SK-N-SH treated with all-trans-retinoic acid at 6 μM for 48 hours (cell line): ENCODE results near the gene CDC26.

Experiments
- ATAC-seq: fragments of 200-7000 bp; cut with Tn5 transposase; 3 replicates; pipeline ENCODE4 v1.9.1; 2020; ENCODE audit warnings: mild to moderate bottlenecking, moderate library complexity
- ARNTL ChIP-seq: fragments of 450-650 bp; formaldehyde crosslinking; IDR thresholded peaks from 2 replicates; pipeline ENCODE4 v1.5.0; 2020; ENCODE audit warnings: low read depth, mild to moderate bottlenecking, moderate library complexity, borderline replicate concordance
- BACH2 ChIP-seq: fragments of 250-450 bp; sonication (Bioruptor Pico); IDR thresholded peaks from 2 replicates; pipeline ENCODE4 v1.9.0; 2021; ENCODE audit warnings: mild to moderate bottlenecking, borderline replicate concordance
- CSDC2 ChIP-seq: fragments of 250-450 bp; sonication (Bioruptor Pico); IDR thresholded peaks from 2 replicates; pipeline ENCODE4 v1.5.0; 2020; ENCODE audit warnings: mild to moderate bottlenecking, moderate library complexity
- ESRRG ChIP-seq: fragments of 250-450 bp; sonication (Bioruptor Pico); IDR thresholded peaks from 2 replicates; pipeline ENCODE4 v1.6.1; 2021; ENCODE audit warnings: mild to moderate bottlenecking
- GLIS3 ChIP-seq: fragments of 250-450 bp; sonication (Bioruptor Pico); IDR thresholded peaks from 2 replicates; pipeline ENCODE4 v1.5.0; 2020; ENCODE audit warnings: mild to moderate bottlenecking, moderate library complexity
- ISL1 ChIP-seq: fragments of 250-450 bp; sonication (Bioruptor Pico); IDR thresholded peaks from 2 replicates; pipeline ENCODE4 v2.1.2; 2022; ENCODE audit warnings: mild to moderate bottlenecking, moderate library complexity
- OSR1 ChIP-seq: fragments of 250-450 bp; sonication (Bioruptor Pico); IDR thresholded peaks from 2 replicates; pipeline ENCODE4 v1.8.0; 2022; ENCODE audit warnings: moderate library complexity, mild to moderate bottlenecking, inconsistent platforms
- PPARA ChIP-seq: fragments of 250-450 bp; sonication (Bioruptor Pico); IDR thresholded peaks from 2 replicates; pipeline ENCODE4 v1.5.0; 2020; ENCODE audit warnings: mild to moderate bottlenecking, borderline replicate concordance
- RARB ChIP-seq: fragments of 250-450 bp; sonication (Bioruptor Pico); IDR thresholded peaks from 2 replicates; pipeline ENCODE4 v1.8.0; 2021; ENCODE audit warnings: mild to moderate bottlenecking, moderate library complexity
- SNAI2 ChIP-seq: fragments of 250-450 bp; sonication (Bioruptor Pico); IDR thresholded peaks from 2 replicates; pipeline ENCODE4 v1.5.0; 2020; ENCODE audit warnings: mild to moderate bottlenecking, moderate library complexity
- TCF4 ChIP-seq: fragments of 250-450 bp; sonication (Bioruptor Pico); IDR thresholded peaks from 2 replicates; pipeline ENCODE4 v1.8.0; 2021; ENCODE audit warnings: mild to moderate bottlenecking, moderate library complexity, borderline replicate concordance
- TOX ChIP-seq: fragments of 250-450 bp; sonication (Bioruptor Pico); IDR thresholded peaks from 2 replicates; pipeline ENCODE4 v1.8.0; 2021; ENCODE audit warnings: mild to moderate bottlenecking, moderate library complexity, borderline replicate concordance
- ZC3H10 ChIP-seq: fragments of 250-450 bp; sonication (Bioruptor Pico); IDR thresholded peaks from 2 replicates; pipeline ENCODE4 v1.5.1; 2021; ENCODE audit warnings: mild to moderate bottlenecking, moderate library complexity
- ZFP3 ChIP-seq: fragments of 250-450 bp; sonication (Bioruptor Pico); IDR thresholded peaks from 2 replicates; pipeline ENCODE4 v1.5.0; 2020; ENCODE audit warnings: mild to moderate bottlenecking, moderate library complexity
- ZFP30 ChIP-seq: fragments of 450-650 bp; formaldehyde crosslinking; IDR thresholded peaks from 2 replicates; pipeline ENCODE4 v1.5.0; 2022; ENCODE audit warnings: mild to moderate bottlenecking, moderate library complexity
- ZNF565 ChIP-seq: fragments of 450-650 bp; formaldehyde crosslinking; conservative IDR thresholded peaks from 2 replicates; pipeline ENCODE4 v1.5.0; 2020; ENCODE audit warnings: low read depth, mild to moderate bottlenecking, moderate library complexity
- ZNF70 ChIP-seq: fragments of 450-650 bp; formaldehyde crosslinking; IDR thresholded peaks from 2 replicates; pipeline ENCODE4 v1.5.0; 2020; ENCODE audit warnings: mild to moderate bottlenecking, moderate library complexity
- ZNF8 ChIP-seq: fragments of 450-650 bp; formaldehyde crosslinking; IDR thresholded peaks from 2 replicates; pipeline ENCODE4 v1.5.0; 2020; ENCODE audit warnings: mild to moderate bottlenecking, moderate library complexity
- TF ChIP-seq, protein P1 (sequence below): fragments of 250-450 bp; sonication (Bioruptor Pico); IDR thresholded peaks from 2 replicates; pipeline ENCODE4 v1.5.1; 2020; ENCODE audit warnings: low read depth, mild to moderate bottlenecking, moderate library complexity
- TF ChIP-seq, protein P2 (sequence below): fragments of 250-450 bp; sonication (Bioruptor Pico); IDR thresholded peaks from 2 replicates; pipeline ENCODE4 v1.8.0; 2020; ENCODE audit warnings: mild to moderate bottlenecking, moderate library complexity, borderline replicate concordance
- TF ChIP-seq, protein P3 (sequence below): fragments of 250-450 bp; sonication (Bioruptor Pico); IDR thresholded peaks from 2 replicates; pipeline ENCODE4 v1.5.0; 2020; ENCODE audit warnings: mild to moderate bottlenecking, moderate library complexity
- TF ChIP-seq, protein P4 (sequence below): fragments of 250-450 bp; sonication (Bioruptor Pico); IDR thresholded peaks from 2 replicates; pipeline ENCODE4 v1.8.0; 2021; ENCODE audit warnings: low read depth, mild to moderate bottlenecking, moderate library complexity, borderline replicate concordance
- TF ChIP-seq, protein P5 (sequence below): fragments of 250-450 bp; sonication (Bioruptor Pico); IDR thresholded peaks from 2 replicates; pipeline ENCODE4 v1.5.1; 2021; ENCODE audit warnings: mild to moderate bottlenecking, moderate library complexity

CDC26 gene

DNA sequence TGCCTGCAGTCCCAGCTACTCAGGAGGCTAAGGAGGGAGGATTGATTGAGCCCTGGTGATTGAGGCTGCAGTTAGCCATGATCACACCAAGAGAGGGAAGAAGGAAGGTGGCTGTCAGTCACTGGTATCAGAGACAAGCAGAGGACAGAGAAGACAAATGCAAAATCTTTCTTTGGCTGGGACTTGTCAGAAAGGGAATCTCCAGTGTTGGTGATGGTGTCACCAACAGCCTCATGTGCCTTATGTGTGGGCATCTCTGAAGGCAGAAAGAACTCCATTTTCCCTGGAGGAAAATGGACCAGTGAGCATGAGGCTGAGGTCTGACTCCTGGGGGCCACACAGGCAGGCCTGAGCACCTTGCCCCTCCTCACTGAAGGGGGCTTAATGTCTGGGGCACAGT is 39.9 kb upstream of the CDC26 start:
- ATAC-seq = no peak
- TF ChIP-seq SNAI2 (CRISPR knock-in tag) (no peak), RARB (CRISPR knock-in tag) (no peak), ZNF70 (CRISPR knock-in tag) (no peak), ZFP3 (CRISPR knock-in tag) (no peak)
- TF ChIP-seq, protein P1, sequence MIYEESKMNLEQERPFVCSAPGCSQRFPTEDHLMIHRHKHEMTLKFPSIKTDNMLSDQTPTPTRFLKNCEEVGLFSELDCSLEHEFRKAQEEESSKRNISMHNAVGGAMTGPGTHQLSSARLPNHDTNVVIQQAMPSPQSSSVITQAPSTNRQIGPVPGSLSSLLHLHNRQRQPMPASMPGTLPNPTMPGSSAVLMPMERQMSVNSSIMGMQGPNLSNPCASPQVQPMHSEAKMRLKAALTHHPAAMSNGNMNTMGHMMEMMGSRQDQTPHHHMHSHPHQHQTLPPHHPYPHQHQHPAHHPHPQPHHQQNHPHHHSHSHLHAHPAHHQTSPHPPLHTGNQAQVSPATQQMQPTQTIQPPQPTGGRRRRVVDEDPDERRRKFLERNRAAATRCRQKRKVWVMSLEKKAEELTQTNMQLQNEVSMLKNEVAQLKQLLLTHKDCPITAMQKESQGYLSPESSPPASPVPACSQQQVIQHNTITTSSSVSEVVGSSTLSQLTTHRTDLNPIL (CRISPR knock-in tag) = no peak
- TF ChIP-seq, all 23 proteins: peak for 0

DNA sequence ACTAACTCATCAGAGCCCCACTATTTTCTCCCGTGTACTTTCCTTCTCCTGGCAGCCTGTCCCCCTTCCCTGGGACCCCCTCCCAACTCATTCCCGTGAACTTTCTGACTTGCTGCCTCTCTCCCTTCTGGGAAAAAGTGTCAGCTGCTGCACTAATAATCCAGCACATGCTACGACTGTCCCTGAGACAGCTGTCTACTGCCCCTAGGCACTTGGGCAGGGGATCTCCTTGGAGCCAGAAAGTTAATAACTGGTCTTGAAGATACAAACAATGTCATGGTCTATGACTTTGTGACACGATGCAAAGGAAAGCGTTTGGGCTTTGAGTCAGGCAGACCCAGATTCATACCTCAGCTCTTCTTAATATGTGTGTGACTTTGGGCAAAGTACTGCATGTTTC is 37.9 kb upstream of the CDC26 start:
- no peak for ATAC-seq
- TF ChIP-seq ISL1 (CRISPR knock-in tag) (no peak), PPARA (CRISPR knock-in tag) (no peak), ZNF8 (CRISPR knock-in tag) (no peak), SNAI2 (CRISPR knock-in tag) (no peak), TCF4 (CRISPR knock-in tag) (no peak), ESRRG (CRISPR knock-in tag) (no peak), GLIS3 (CRISPR knock-in tag) (no peak), ZNF565 (no peak), BACH2 (no peak), ZNF70 (CRISPR knock-in tag) (no peak)
- TF ChIP-seq, protein P2, sequence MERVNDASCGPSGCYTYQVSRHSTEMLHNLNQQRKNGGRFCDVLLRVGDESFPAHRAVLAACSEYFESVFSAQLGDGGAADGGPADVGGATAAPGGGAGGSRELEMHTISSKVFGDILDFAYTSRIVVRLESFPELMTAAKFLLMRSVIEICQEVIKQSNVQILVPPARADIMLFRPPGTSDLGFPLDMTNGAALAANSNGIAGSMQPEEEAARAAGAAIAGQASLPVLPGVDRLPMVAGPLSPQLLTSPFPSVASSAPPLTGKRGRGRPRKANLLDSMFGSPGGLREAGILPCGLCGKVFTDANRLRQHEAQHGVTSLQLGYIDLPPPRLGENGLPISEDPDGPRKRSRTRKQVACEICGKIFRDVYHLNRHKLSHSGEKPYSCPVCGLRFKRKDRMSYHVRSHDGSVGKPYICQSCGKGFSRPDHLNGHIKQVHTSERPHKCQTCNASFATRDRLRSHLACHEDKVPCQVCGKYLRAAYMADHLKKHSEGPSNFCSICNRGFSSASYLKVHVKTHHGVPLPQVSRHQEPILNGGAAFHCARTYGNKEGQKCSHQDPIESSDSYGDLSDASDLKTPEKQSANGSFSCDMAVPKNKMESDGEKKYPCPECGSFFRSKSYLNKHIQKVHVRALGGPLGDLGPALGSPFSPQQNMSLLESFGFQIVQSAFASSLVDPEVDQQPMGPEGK = no peak
- TF ChIP-seq, protein P3, sequence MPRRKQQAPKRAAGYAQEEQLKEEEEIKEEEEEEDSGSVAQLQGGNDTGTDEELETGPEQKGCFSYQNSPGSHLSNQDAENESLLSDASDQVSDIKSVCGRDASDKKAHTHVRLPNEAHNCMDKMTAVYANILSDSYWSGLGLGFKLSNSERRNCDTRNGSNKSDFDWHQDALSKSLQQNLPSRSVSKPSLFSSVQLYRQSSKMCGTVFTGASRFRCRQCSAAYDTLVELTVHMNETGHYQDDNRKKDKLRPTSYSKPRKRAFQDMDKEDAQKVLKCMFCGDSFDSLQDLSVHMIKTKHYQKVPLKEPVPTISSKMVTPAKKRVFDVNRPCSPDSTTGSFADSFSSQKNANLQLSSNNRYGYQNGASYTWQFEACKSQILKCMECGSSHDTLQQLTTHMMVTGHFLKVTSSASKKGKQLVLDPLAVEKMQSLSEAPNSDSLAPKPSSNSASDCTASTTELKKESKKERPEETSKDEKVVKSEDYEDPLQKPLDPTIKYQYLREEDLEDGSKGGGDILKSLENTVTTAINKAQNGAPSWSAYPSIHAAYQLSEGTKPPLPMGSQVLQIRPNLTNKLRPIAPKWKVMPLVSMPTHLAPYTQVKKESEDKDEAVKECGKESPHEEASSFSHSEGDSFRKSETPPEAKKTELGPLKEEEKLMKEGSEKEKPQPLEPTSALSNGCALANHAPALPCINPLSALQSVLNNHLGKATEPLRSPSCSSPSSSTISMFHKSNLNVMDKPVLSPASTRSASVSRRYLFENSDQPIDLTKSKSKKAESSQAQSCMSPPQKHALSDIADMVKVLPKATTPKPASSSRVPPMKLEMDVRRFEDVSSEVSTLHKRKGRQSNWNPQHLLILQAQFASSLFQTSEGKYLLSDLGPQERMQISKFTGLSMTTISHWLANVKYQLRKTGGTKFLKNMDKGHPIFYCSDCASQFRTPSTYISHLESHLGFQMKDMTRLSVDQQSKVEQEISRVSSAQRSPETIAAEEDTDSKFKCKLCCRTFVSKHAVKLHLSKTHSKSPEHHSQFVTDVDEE = no peak
- TF ChIP-seq, protein P4, sequence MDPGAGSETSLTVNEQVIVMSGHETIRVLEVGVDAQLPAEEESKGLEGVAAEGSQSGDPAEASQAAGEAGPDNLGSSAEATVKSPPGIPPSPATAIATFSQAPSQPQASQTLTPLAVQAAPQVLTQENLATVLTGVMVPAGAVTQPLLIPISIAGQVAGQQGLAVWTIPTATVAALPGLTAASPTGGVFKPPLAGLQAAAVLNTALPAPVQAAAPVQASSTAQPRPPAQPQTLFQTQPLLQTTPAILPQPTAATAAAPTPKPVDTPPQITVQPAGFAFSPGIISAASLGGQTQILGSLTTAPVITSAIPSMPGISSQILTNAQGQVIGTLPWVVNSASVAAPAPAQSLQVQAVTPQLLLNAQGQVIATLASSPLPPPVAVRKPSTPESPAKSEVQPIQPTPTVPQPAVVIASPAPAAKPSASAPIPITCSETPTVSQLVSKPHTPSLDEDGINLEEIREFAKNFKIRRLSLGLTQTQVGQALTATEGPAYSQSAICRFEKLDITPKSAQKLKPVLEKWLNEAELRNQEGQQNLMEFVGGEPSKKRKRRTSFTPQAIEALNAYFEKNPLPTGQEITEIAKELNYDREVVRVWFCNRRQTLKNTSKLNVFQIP (CRISPR knock-in tag) = no peak
- TF ChIP-seq, protein P1 (CRISPR knock-in tag) = no peak

DNA sequence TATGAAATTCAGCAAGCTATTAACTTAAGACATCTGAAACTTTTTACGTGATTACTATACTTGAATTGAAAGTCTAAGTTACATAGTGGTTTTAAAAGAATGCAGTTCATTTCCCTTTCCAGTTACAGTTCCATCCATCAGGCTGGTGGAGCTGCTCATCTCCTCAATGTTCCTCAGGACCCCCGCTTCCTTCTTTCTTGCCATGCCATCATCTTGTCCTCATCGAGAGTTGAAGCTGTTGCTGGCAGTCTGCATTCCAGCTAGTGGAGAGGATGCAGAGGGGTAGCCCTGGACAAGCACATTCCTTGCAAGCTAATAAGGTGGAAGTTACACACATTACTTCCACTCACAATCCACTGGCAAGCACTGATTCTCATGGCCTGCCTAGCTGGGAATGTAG is 36.6 kb upstream of the CDC26 start:
- no peak for TF ChIP-seq SNAI2 (CRISPR knock-in tag)
- TF ChIP-seq, protein P2 = no peak
- no peak for TF ChIP-seq ZNF70 (CRISPR knock-in tag)
- TF ChIP-seq TOX (CRISPR knock-in tag) = no peak
- no peak for TF ChIP-seq PPARA (CRISPR knock-in tag)
- TF ChIP-seq BACH2 = no peak
- TF ChIP-seq ESRRG (CRISPR knock-in tag) = no peak
- TF ChIP-seq OSR1 (CRISPR knock-in tag) = no peak
- TF ChIP-seq ZFP30 = no peak
- no peak for TF ChIP-seq GLIS3 (CRISPR knock-in tag)
- TF ChIP-seq ZFP3 (CRISPR knock-in tag) = no peak
- no peak for TF ChIP-seq ARNTL (CRISPR knock-in tag)
- no peak for TF ChIP-seq ZC3H10
- no peak for TF ChIP-seq ZNF565
- TF ChIP-seq, protein P4 (CRISPR knock-in tag) = no peak
- TF ChIP-seq, protein P5, sequence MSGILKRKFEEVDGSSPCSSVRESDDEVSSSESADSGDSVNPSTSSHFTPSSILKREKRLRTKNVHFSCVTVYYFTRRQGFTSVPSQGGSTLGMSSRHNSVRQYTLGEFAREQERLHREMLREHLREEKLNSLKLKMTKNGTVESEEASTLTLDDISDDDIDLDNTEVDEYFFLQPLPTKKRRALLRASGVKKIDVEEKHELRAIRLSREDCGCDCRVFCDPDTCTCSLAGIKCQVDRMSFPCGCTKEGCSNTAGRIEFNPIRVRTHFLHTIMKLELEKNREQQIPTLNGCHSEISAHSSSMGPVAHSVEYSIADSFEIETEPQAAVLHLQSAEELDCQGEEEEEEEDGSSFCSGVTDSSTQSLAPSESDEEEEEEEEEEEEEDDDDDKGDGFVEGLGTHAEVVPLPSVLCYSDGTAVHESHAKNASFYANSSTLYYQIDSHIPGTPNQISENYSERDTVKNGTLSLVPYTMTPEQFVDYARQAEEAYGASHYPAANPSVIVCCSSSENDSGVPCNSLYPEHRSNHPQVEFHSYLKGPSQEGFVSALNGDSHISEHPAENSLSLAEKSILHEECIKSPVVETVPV (CRISPR knock-in tag) = no peak
- TF ChIP-seq CSDC2 = no peak
- peak; percentile 60 for ATAC-seq
